K562 (cell line): ENCODE results near the gene THADA. TPM values are rescaled to one million over a fixed set of nuclear protein-coding genes. Genes with fewer than 3 reads are reported as not detected.

Source experiments
- BACH1 ChIP-seq: fragments of 200-800 bp; sonication (Bioruptor generic); IDR thresholded peaks from 2 replicates; pipeline ENCODE4 v1.6.1; 2016; ENCODE audit warnings: missing genetic modification characterization, missing compliant biosample characterization
- C11orf30 ChIP-seq: fragments of 450-650 bp; IDR thresholded peaks from 2 replicates; pipeline ENCODE4 v1.6.1; 2016; ENCODE audit warnings: low read depth, mild to moderate bottlenecking
- CTBP1 ChIP-seq: fragments of 450-650 bp; IDR thresholded peaks from 2 replicates; pipeline ENCODE4 v1.6.1; 2016; ENCODE audit warnings: borderline replicate concordance
- ETV6 ChIP-seq, 3 experiments: fragments of 150-350 bp in 1 of 3; sonication (generic) in 1 of 3; formaldehyde crosslinking in 1 of 3; IDR thresholded peaks; 2 replicates each; pipeline versions ENCODE4 v1.6.1 to v1.8.0; 2014 to 2022; ENCODE audit warnings: borderline replicate concordance in 2 of 3, low read depth in 2 of 3, antibody characterized with exemption in 1 of 3, low read length in 1 of 3, mild to moderate bottlenecking in 1 of 3, missing genetic modification reagents in 1 of 3
- EZH2 ChIP-seq: IDR thresholded peaks from 2 replicates; pipeline ENCODE4 v1.6.1; 2012; ENCODE audit warnings: low read depth, mild to moderate bottlenecking, inconsistent platforms, low read length, borderline replicate concordance
- GABPB2 ChIP-seq: fragments of 250-450 bp; sonication (Bioruptor Pico); conservative IDR thresholded peaks from 2 replicates; pipeline ENCODE4 v1.5.1; 2021; ENCODE audit warnings: mild to moderate bottlenecking
- HES1 ChIP-seq: fragments of 450-650 bp; IDR thresholded peaks from 2 replicates; pipeline ENCODE4 v1.6.1; 2016; ENCODE audit warnings: low read depth, mild to moderate bottlenecking, moderate library complexity
- IFI16 ChIP-seq: fragments of 250-450 bp; sonication (Bioruptor Pico); IDR thresholded peaks from 2 replicates; pipeline ENCODE4 v2.1.2; 2022; ENCODE audit warnings: mild to moderate bottlenecking, inconsistent platforms
- JUNB ChIP-seq: fragments of 450-650 bp; formaldehyde crosslinking; conservative IDR thresholded peaks from 2 replicates; pipeline ENCODE4 v1.4.0; 2020; ENCODE audit warnings: mild to moderate bottlenecking
- NFE2L1 ChIP-seq: fragments of 450-650 bp; IDR thresholded peaks from 2 replicates; pipeline ENCODE4 v1.6.1; 2016; ENCODE audit warnings: missing genetic modification characterization, low read depth, mild to moderate bottlenecking, missing compliant biosample characterization, moderate library complexity, borderline replicate concordance
- NR2C2 ChIP-seq, 2 experiments: fragments of 200-800 bp in 1 of 2; sonication (Bioruptor generic) in 1 of 2; sonication (generic) in 1 of 2; formaldehyde crosslinking in 1 of 2; IDR thresholded peaks; 2 replicates each; pipeline versions ENCODE4 v1.6.1 to v1.8.0; 2016 to 2022; ENCODE audit warnings: mild to moderate bottlenecking in 1 of 2, missing compliant biosample characterization in 1 of 2, missing genetic modification characterization in 1 of 2, missing genetic modification reagents in 1 of 2
- PBX2 ChIP-seq, 2 experiments: IDR thresholded peaks in 1 of 2; conservative IDR thresholded peaks in 1 of 2; 2 replicates each; pipeline ENCODE4 v1.6.1; 2016; ENCODE audit warnings: low read depth in 2 of 2, mild to moderate bottlenecking in 1 of 2, missing compliant biosample characterization in 1 of 2, missing genetic modification characterization in 1 of 2, moderate library complexity in 1 of 2
- POLR2B ChIP-seq: fragments of 450-650 bp; IDR thresholded peaks from 2 replicates; pipeline ENCODE4 v1.6.1; 2018; ENCODE audit warnings: low read depth; ENCODE audit not compliant: partially characterized antibody
- RCOR1 ChIP-seq, 2 experiments: IDR thresholded peaks; 2 replicates each; pipeline ENCODE4 v1.6.1; 2012; ENCODE audit warnings: low read depth in 2 of 2, low read length in 2 of 2, borderline replicate concordance in 1 of 2, improper control_type of control experiment in 1 of 2
- SAFB2 ChIP-seq: fragments of 200-400 bp; formaldehyde crosslinking; IDR thresholded peaks from 2 replicates; pipeline ENCODE4 v1.6.1; 2018; ENCODE audit warnings: borderline replicate concordance, low read length, low read depth, moderate library complexity; ENCODE audit not compliant: severe bottlenecking
- SIX5 ChIP-seq, 2 experiments: IDR thresholded peaks; 2 replicates each; pipeline ENCODE4 v1.6.1; 2011; ENCODE audit warnings: low read length in 2 of 2, borderline replicate concordance in 1 of 2, low read depth in 1 of 2, mild to moderate bottlenecking in 1 of 2, moderate library complexity in 1 of 2; ENCODE audit not compliant: insufficient read depth in 1 of 2
- SMAD3 ChIP-seq: fragments of 450-650 bp; formaldehyde crosslinking; conservative IDR thresholded peaks from 2 replicates; pipeline ENCODE4 v1.4.0; 2020; ENCODE audit warnings: mild to moderate bottlenecking
- SMARCA4 ChIP-seq: fragments of 450-650 bp; IDR thresholded peaks from 2 replicates; pipeline ENCODE4 v1.6.1; 2016
- SMARCB1 ChIP-seq: IDR thresholded peaks from 2 replicates; pipeline ENCODE4 v1.6.1; 2011; ENCODE audit warnings: improper control_type of control experiment, low read depth; ENCODE audit not compliant: insufficient read length
- XRCC4 ChIP-seq: IDR thresholded peaks from one replicate; pipeline ENCODE4 v1.6.1; 2011; ENCODE audit not compliant: insufficient read depth, insufficient read length; ENCODE audit errors: extremely low read depth
- ZNF280B ChIP-seq: fragments of 250-450 bp; sonication (Bioruptor Pico); IDR thresholded peaks from 2 replicates; pipeline ENCODE4 v1.5.1; 2021; ENCODE audit warnings: mild to moderate bottlenecking
- ZNF316 ChIP-seq: fragments of 450-650 bp; IDR thresholded peaks from 2 replicates; pipeline ENCODE4 v1.6.1; 2016
- ZNF583 ChIP-seq: fragments of 250-450 bp; sonication (Bioruptor Pico); IDR thresholded peaks from 2 replicates; pipeline ENCODE4 v1.4.0; 2020
- polyA plus RNA-seq, 8 experiments: library from polyadenylated mRNA; depleted of rRNA in 4 of 8; stranded (reverse) in 5 of 8; unstranded in 3 of 8; fragments of >200 nt; fragmentation: Nextera tagmentation in 2 of 8; fragmentation: Illumina TruSeq in 1 of 8; extraction: Ambion mirVana in 2 of 8; extraction: Trizol in 1 of 8; gene quantifications; 2 replicates each; pipeline versions ENCODE4 v1.2.1 to v1.2.3, GENCODE V29; 2011 to 2014; ENCODE audit warnings: inconsistent platforms in 1 of 8, missing spikeins in 1 of 8
- total RNA-seq, 7 experiments: library from RNA; depleted of rRNA in 6 of 7; stranded (reverse); fragments of >200 nt in 6 of 7; fragmentation: Illumina TruSeq in 2 of 7; extraction: Trizol in 2 of 7; gene quantifications; 2 replicates each; pipeline versions ENCODE4 v1.2.1 to v1.2.3, GENCODE V29; 2011 to 2021; ENCODE audit warnings: low replicate concordance in 1 of 7

THADA gene
- total and polyA plus RNA-seq, 9 of the 15 experiments (the other 6 are each of a cell fraction or from before 2014, with no cell fraction given): 17.8 to 34.7 (median 31.9) TPM

GRCh38 chr2:43250015-43250414 lies 345.8 kb downstream of the THADA start (continued):
- no peak for TF ChIP-seq HES1
- TF ChIP-seq XRCC4: no peak
- no peak for TF ChIP-seq SAFB2
- TF ChIP-seq IFI16 (CRISPR knock-in tag): no peak
- no peak for TF ChIP-seq SMARCA4
- TF ChIP-seq POLR2B: no peak
- TF ChIP-seq NFE2L1: no peak
- no peak for TF ChIP-seq ZNF583 (CRISPR knock-in tag)
- TF ChIP-seq PBX2 (CRISPR knock-in tag; IDR thresholded peaks at IDR 0.05; ENCODE audit: low read depth): no peak
- no peak for TF ChIP-seq PBX2 (tag; conservative IDR thresholded peaks at IDR 0.05; ENCODE audit: low read depth)
- TF ChIP-seq SIX5 (IDR thresholded peaks at IDR 0.05; ENCODE audit: borderline replicate concordance in 1 of 2, insufficient read depth in 1 of 2, low read depth in 1 of 2, low read length in 2 of 2): no peak
- no peak for TF ChIP-seq SMARCB1
- peak; percentile 43; the same call in 1 of the 2 replicates for TF ChIP-seq C11orf30
- no peak for TF ChIP-seq BACH1 (tag)
- no peak for TF ChIP-seq GABPB2 (CRISPR knock-in tag)
- no peak for TF ChIP-seq ZNF280B (CRISPR knock-in tag)
- TF ChIP-seq NR2C2 (CRISPR knock-in tag; IDR thresholded peaks at IDR 0.05): no peak
- no peak for TF ChIP-seq NR2C2 (tag; IDR thresholded peaks at IDR 0.05)
- no peak for TF ChIP-seq CTBP1
- no peak for TF ChIP-seq RCOR1 (IDR thresholded peaks at IDR 0.05; ENCODE audit: borderline replicate concordance in 1 of 2, low read depth in 2 of 2, low read length in 2 of 2)
- TF ChIP-seq ZNF316: peak; percentile 76
- no peak for TF ChIP-seq ETV6 (IDR thresholded peaks at IDR 0.05; ENCODE audit: borderline replicate concordance in 1 of 2, low read depth in 2 of 2, low read length in 1 of 2)
- TF ChIP-seq ETV6 (CRISPR knock-in tag; IDR thresholded peaks at IDR 0.05; ENCODE audit: borderline replicate concordance): no peak
- no peak for TF ChIP-seq JUNB (CRISPR knock-in tag)
- TF ChIP-seq EZH2: no peak
- TF ChIP-seq SMAD3: no peak
